NB4 (cell line): ENCODE results near the gene TRDMT1.

Experiments
- DNase-seq: peaks from one replicate; pipeline ENCODE4 v3.0.0; 2010; ENCODE audit warnings: low read depth
- H3K4me3 ChIP-seq: one replicate; pipeline ENCODE4 v1.5.1; 2011; ENCODE audit warnings: mild to moderate bottlenecking, low read depth, low read length, moderate library complexity
- MYC ChIP-seq: IDR thresholded peaks from 2 replicates; pipeline ENCODE4 v1.6.1; 2011; ENCODE audit warnings: low read depth, low read length
- POLR2A ChIP-seq: IDR thresholded peaks from 2 replicates; pipeline ENCODE4 v1.6.1; 2011; ENCODE audit warnings: mild to moderate bottlenecking; ENCODE audit not compliant: insufficient read length; ENCODE audit errors: extremely low read depth
- TF ChIP-seq, protein P1 (sequence below): IDR thresholded peaks from one replicate; pipeline ENCODE4 v1.5.1; 2012; ENCODE audit warnings: low read depth, low read length
- TF ChIP-seq, protein P2 (sequence below): IDR thresholded peaks from 2 replicates; pipeline ENCODE4 v1.6.1; 2011; ENCODE audit warnings: low read depth, low read length

Gene TRDMT1

DNA sequence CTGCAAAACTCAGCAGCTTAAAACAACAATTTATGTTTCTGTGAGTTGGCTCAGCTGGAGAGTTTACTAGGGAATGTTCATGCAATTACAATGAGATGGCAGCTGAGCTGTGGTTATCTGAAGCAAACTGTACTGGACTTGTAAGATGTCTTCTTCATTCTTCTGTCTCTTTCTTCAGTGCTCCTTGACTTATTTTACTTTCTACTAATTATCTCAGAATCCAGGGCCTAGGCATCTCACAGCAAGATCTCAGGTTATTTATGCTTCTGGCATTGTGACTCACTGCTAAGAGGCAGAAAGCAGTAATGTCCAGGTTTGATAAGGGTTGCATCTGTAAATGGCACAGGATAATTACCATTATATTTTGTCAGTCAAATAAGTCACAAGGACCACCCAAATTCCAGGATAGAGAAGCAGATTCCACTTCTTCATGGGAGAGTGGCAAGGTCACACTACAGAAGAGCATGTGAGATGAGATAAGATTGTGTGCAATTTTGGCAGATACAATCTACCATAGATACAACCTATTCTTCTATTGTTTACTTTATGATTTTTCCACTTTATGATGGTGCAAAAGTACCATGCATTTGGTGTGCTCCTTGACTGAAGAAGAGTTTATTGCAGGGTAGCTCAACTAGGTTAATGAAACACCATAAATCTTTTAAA is 43.4 kb upstream of the TRDMT1 start:
- no peak for TF ChIP-seq POLR2A
- TF ChIP-seq, protein P1, sequence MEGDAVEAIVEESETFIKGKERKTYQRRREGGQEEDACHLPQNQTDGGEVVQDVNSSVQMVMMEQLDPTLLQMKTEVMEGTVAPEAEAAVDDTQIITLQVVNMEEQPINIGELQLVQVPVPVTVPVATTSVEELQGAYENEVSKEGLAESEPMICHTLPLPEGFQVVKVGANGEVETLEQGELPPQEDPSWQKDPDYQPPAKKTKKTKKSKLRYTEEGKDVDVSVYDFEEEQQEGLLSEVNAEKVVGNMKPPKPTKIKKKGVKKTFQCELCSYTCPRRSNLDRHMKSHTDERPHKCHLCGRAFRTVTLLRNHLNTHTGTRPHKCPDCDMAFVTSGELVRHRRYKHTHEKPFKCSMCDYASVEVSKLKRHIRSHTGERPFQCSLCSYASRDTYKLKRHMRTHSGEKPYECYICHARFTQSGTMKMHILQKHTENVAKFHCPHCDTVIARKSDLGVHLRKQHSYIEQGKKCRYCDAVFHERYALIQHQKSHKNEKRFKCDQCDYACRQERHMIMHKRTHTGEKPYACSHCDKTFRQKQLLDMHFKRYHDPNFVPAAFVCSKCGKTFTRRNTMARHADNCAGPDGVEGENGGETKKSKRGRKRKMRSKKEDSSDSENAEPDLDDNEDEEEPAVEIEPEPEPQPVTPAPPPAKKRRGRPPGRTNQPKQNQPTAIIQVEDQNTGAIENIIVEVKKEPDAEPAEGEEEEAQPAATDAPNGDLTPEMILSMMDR = no peak
- TF ChIP-seq, protein P2, sequence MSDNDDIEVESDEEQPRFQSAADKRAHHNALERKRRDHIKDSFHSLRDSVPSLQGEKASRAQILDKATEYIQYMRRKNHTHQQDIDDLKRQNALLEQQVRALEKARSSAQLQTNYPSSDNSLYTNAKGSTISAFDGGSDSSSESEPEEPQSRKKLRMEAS = no peak
- no peak for TF ChIP-seq MYC
- no peak for DNase-seq
- no peak overlapping the region for H3K4me3 ChIP-seq

DNA sequence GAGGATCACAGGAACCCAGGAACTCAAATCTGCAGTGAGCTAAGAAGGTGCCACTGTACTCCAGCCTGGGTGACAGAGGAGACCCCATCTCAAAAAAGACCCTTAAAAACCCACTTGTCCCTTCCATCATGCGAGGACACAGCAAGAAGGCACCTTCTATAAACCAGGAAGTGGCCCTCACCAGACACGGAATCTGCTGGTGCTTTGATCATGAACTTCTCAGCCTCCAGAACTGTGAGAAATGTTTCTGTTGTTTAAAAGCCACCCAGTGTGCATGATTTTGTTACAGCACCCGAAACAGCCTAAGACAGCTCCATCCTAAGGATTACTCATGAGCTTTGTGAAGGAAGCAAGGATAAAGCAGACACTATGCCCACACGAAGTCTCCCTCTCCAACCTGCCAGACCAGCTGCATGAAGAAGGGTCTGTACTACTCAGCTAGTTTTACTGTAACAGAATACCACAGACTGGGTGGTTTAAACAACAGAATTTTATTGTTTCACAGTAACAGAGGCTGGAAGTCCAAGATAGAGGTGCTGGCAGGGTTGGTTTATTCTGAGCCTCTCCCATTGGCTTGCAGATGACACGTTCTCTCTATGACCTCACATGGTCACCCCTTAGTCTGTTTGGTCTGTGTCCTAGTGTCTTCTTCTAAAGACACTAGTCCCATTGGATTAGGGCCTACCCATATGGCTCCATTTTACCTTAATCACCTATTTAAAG is 40.3 kb upstream of the TRDMT1 start:
- TF ChIP-seq MYC = no peak
- TF ChIP-seq, protein P1 = no peak
- no peak for TF ChIP-seq POLR2A
- TF ChIP-seq, protein P2 = no peak
- no peak overlapping the region for H3K4me3 ChIP-seq
- no peak for DNase-seq

DNA sequence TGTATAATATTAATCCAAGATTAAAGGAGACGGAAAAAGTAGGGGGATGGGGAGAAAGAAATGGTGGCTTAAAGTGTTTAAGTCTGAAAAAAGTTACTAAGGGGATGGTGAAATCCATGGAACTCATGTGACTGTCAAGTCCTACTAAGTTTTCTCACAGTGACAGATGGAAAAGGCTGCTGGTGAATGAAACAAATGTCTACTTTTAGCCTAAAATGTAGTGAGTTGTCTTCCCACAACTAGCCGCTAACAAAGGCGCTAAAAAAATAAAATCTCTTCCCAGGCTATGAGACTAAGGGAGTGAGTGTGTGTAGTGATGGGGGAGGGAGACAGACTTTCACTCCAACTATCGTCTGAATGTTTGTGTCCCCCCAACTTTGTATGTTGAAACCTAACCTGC is 39.1 kb upstream of the TRDMT1 start:
- H3K4me3 ChIP-seq = no peak overlapping the region
- DNase-seq = no peak
- TF ChIP-seq, protein P2 = no peak
- TF ChIP-seq, protein P1 = no peak
- TF ChIP-seq MYC (no peak), POLR2A (no peak)

DNA sequence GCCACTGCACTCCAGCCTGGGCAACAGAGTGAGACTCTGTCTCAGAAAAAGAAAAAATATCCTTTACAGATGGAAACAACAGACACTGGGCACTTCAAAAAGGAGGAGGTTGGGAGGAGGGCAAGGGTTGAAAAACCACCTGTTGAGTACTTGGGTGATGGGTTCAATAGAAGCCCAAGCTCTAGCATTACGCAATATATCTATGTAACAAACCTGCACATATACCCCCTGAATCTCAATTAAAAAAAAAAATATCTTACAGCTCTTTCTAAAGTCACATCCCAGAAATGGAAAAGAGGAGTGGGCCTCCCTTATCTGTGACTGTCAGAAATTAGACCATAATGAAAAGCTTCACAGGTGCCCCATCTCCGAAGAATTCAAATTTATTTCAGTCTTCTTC is 38.6 kb upstream of the TRDMT1 start:
- TF ChIP-seq, protein P1 = no peak
- no peak for TF ChIP-seq MYC
- TF ChIP-seq, protein P2 = no peak
- no peak for TF ChIP-seq POLR2A

DNA sequence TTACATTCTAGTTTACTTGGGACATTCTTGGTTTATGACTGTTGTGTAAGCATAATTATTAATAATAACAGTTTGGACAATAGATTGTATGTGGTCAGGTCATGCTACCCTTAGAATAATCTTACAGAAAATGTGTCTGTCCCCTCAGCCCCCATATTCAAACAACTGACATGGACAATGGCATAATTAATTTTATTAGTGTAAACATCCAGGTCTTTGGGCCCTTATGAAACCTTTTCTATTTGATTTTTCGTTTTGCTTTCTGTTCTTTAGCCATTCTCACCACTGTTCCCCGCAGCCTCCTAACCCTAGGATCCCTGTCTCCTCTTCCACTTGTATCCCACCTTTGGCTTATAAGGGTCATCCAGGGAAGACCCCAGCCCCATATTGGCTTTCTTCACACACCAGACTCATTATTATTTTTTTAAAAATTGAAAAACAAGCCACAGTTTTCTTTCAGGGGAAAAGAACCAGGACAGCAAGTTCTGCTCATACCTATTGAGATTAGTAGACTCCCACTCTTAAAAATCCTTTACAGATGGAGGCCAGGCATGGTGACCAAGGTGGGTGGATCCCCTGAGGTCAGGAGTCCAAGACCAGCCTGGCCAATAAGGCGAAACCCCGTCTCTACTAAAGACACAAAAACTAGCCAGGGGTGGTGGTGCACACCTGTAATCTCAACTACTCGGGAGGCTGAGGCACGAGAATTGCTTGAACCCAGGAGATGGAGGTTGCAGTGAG is 38.0 kb upstream of the TRDMT1 start:
- H3K4me3 ChIP-seq = no peak overlapping the region
- DNase-seq = no peak
- no peak for TF ChIP-seq POLR2A
- TF ChIP-seq, protein P2 = no peak
- TF ChIP-seq, protein P1 = no peak
- no peak for TF ChIP-seq MYC

More for the DNA sequence above, 38.6 kb upstream of the TRDMT1 start:
- no peak overlapping the region for H3K4me3 ChIP-seq
- DNase-seq = no peak
